Heart left ventricle (tissue), 13 donors: ENCODE data around the gene ZNF169.

Source experiments
- POLR2A ChIP-seq, 2 donors: fragments of 450-650 bp; IDR thresholded peaks; one replicate each; pipeline ENCODE4 v1.6.1; 2017; ENCODE audit warnings: antibody characterized with exemption in 2 of 2, mild to moderate bottlenecking in 2 of 2, moderate library complexity in 2 of 2
- TF ChIP-seq, protein P1 (sequence below), 12 donors: fragments of 200-600 bp; sonication (generic) in 4 of 12; IDR thresholded peaks; one replicate each; pipeline versions ENCODE4 v1.5.0 to v1.8.0; 2018 to 2022; ENCODE audit warnings: antibody characterized with exemption in 12 of 12, mild to moderate bottlenecking in 5 of 12
- donor health status: ischemic (EF 13 %, LVEDD 7.1; RV severe dilation, severe dysfunction).
- donor health status: DM: no; HTN: yes; CAD: no.
- donor health status: DM: no; HTN: no; CAD: no.
- donor health status: ischemic (EF 25% LVEDD 6.9; RV normal size, moderate dysfunction).
- donor health status: ischemic (EF 25% LVEDD 5.7; RV mildly dilated, moderate dysfunction).
- donor health status: ischemic (EF 35%, LVEDD 5.7; RV mildly dilated, moderate dysfunction).
- donor health status: nonischemic (EF 11% LVEDD 7.7; RV severe dilation, severe dysfunction).
- donor health status: DM: yes; HTN: yes; CAD: no.
- donor health status: PGD.
- donor health status: ischemic (EF 29% LVEDD 5.4; RV normal size, mild dysfunction).
- donor health status: nonischemic (EF 23%, LVEDD 6.1; RV moderate dilation, normal function).

DNA sequence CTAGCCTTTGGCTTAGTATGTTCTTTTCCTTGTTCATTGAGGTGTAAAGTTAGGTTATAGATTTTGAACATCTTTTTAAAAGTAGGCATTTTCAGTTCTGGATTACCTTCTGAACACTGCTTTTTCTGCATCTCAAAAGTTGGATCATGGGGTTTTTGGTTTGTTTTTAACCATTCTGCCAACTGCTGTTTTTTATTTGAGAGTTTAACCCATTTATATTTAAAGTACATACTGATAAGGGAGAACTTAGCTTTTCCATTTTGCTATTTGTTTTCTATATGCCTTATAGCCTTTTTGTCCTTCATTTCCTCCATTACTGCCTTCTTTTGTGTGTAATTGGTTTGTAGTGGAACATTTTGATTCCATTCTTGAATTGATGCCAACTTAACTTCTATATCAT, 30.5 kb upstream of the ZNF169 start:
- TF ChIP-seq, protein P1, sequence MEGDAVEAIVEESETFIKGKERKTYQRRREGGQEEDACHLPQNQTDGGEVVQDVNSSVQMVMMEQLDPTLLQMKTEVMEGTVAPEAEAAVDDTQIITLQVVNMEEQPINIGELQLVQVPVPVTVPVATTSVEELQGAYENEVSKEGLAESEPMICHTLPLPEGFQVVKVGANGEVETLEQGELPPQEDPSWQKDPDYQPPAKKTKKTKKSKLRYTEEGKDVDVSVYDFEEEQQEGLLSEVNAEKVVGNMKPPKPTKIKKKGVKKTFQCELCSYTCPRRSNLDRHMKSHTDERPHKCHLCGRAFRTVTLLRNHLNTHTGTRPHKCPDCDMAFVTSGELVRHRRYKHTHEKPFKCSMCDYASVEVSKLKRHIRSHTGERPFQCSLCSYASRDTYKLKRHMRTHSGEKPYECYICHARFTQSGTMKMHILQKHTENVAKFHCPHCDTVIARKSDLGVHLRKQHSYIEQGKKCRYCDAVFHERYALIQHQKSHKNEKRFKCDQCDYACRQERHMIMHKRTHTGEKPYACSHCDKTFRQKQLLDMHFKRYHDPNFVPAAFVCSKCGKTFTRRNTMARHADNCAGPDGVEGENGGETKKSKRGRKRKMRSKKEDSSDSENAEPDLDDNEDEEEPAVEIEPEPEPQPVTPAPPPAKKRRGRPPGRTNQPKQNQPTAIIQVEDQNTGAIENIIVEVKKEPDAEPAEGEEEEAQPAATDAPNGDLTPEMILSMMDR (IDR thresholded peaks at IDR 0.05): no peak
- TF ChIP-seq POLR2A (IDR thresholded peaks at IDR 0.05): no peak
